C4-2B (cell line): Measurements from ENCODE around the gene NEGR1.

ENCODE experiments used
- ZFX ChIP-seq: fragments of 450-650 bp; IDR thresholded peaks from 2 replicates; pipeline ENCODE4 v1.6.1; 2017
- TF ChIP-seq, protein P1 (sequence below): fragments of 450-650 bp; conservative IDR thresholded peaks from 2 replicates; pipeline ENCODE4 v1.5.1; 2017; ENCODE audit warnings: mild to moderate bottlenecking

- TF ChIP-seq, protein P1, sequence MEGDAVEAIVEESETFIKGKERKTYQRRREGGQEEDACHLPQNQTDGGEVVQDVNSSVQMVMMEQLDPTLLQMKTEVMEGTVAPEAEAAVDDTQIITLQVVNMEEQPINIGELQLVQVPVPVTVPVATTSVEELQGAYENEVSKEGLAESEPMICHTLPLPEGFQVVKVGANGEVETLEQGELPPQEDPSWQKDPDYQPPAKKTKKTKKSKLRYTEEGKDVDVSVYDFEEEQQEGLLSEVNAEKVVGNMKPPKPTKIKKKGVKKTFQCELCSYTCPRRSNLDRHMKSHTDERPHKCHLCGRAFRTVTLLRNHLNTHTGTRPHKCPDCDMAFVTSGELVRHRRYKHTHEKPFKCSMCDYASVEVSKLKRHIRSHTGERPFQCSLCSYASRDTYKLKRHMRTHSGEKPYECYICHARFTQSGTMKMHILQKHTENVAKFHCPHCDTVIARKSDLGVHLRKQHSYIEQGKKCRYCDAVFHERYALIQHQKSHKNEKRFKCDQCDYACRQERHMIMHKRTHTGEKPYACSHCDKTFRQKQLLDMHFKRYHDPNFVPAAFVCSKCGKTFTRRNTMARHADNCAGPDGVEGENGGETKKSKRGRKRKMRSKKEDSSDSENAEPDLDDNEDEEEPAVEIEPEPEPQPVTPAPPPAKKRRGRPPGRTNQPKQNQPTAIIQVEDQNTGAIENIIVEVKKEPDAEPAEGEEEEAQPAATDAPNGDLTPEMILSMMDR, result no peak
- no peak for TF ChIP-seq ZFX
Observed at GRCh38 chr1:71695821-71696220, 586.5 kb downstream of the NEGR1 start.
